Esophagus squamous epithelium (tissue), 4 donors: Measurements from ENCODE around the gene SCIMP.

ENCODE experiments used
- POLR2A ChIP-seq, 4 donors: fragments of 450-650 bp; IDR thresholded peaks; one replicate each; pipeline ENCODE4 v1.6.1; 2017; ENCODE audit warnings: antibody characterized with exemption in 4 of 4, mild to moderate bottlenecking in 4 of 4, moderate library complexity in 3 of 4
- TF ChIP-seq, protein P1 (sequence below), 6 experiments: fragments of 450-650 bp in 4 of 6; fragments of 200-600 bp in 2 of 6; sonication (generic) in 2 of 6; IDR thresholded peaks; one replicate each; pipeline ENCODE4 v1.5.1; 2016 to 2019; ENCODE audit warnings: antibody characterized with exemption in 6 of 6, mild to moderate bottlenecking in 4 of 6, moderate library complexity in 4 of 6

DNA sequence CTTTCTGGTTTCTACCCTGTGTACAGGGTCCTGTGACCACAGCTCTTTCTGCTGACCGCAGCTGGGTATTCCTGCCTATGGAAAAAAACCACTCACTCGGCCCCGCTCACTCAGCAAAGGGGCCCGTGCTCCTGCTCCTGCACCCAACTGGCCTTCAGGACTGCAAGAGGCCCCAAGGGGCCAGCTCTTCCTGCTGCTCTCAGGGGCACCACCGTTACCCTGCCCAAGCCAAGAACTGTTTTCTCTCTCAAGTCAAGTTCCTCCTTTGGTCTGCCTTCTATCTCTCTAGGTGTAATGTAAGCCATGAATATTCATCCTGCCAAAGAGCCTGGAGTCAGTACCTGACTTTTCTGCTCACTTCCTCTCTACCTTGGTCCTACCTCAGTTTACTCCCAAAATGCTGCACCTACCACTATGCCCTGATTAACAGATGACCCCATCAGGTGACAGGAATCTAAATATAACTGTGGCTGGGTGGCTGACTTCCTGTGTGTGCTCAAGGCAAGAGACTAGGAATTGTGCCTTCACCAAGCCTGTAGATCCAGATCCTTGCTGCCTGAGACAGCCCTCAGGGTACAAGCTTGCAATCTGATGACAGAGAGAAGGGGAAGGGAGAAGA is 20.4 kb upstream of the SCIMP start:
- TF ChIP-seq POLR2A (IDR thresholded peaks at IDR 0.05), result no peak
- TF ChIP-seq, protein P1, sequence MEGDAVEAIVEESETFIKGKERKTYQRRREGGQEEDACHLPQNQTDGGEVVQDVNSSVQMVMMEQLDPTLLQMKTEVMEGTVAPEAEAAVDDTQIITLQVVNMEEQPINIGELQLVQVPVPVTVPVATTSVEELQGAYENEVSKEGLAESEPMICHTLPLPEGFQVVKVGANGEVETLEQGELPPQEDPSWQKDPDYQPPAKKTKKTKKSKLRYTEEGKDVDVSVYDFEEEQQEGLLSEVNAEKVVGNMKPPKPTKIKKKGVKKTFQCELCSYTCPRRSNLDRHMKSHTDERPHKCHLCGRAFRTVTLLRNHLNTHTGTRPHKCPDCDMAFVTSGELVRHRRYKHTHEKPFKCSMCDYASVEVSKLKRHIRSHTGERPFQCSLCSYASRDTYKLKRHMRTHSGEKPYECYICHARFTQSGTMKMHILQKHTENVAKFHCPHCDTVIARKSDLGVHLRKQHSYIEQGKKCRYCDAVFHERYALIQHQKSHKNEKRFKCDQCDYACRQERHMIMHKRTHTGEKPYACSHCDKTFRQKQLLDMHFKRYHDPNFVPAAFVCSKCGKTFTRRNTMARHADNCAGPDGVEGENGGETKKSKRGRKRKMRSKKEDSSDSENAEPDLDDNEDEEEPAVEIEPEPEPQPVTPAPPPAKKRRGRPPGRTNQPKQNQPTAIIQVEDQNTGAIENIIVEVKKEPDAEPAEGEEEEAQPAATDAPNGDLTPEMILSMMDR (IDR thresholded peaks at IDR 0.05), result no peak
